Hepatocyte (in vitro differentiated cells): Measurements from ENCODE around the gene ZNF263. TPM values are rescaled to one million over a fixed set of nuclear protein-coding genes. Genes with fewer than 3 reads are reported as not detected.

ENCODE experiments used
- DNase-seq: peaks from one replicate; pipeline ENCODE4 v3.0.0-alpha.2; 2016; ENCODE audit warnings: low spot score
- H2AFZ ChIP-seq: fragments of 200-600 bp; sonication (generic); 2 replicates; pipeline ENCODE4 v1.6.0; 2016; ENCODE audit warnings: antibody characterized with exemption, mild to moderate bottlenecking
- H3K27ac ChIP-seq: fragments of 200-600 bp; sonication (generic); 2 replicates; pipeline ENCODE4 v1.5.1; 2016; ENCODE audit warnings: mild to moderate bottlenecking
- H3K27me3 ChIP-seq: fragments of 200-600 bp; sonication (generic); 2 replicates; pipeline ENCODE4 v1.6.1; 2016
- H3K36me3 ChIP-seq: fragments of 200-600 bp; sonication (generic); replicated peaks from 2 replicates; pipeline ENCODE4 v1.5.1; 2016; ENCODE audit warnings: low read depth; ENCODE audit not compliant: insufficient read depth
- H3K4me1 ChIP-seq: fragments of 200-600 bp; sonication (generic); 2 replicates; pipeline ENCODE4 v1.5.1; 2016; ENCODE audit warnings: mild to moderate bottlenecking, moderate library complexity; ENCODE audit not compliant: insufficient read depth
- H3K4me2 ChIP-seq: fragments of 200-600 bp; sonication (generic); 2 replicates; pipeline ENCODE4 v1.6.0; 2016
- H3K4me3 ChIP-seq: fragments of 200-600 bp; sonication (generic); 2 replicates; pipeline ENCODE4 v1.5.1; 2016; ENCODE audit warnings: mild to moderate bottlenecking
- H3K79me2 ChIP-seq: fragments of 200-600 bp; sonication (generic); 2 replicates; pipeline ENCODE4 v1.6.0; 2017; ENCODE audit warnings: mild to moderate bottlenecking
- H3K9me2 ChIP-seq: fragments of 200-600 bp; sonication (generic); replicated peaks from 2 replicates; pipeline ENCODE4 v1.6.0; 2017; ENCODE audit warnings: mild to moderate bottlenecking; ENCODE audit not compliant: insufficient read depth
- H3K9me3 ChIP-seq: fragments of 200-600 bp; sonication (generic); 2 replicates; pipeline ENCODE4 v1.5.1; 2016; ENCODE audit warnings: low read depth, mild to moderate bottlenecking
- H4K20me1 ChIP-seq: fragments of 200-600 bp; sonication (generic); 2 replicates; pipeline ENCODE4 v1.6.0; 2016; ENCODE audit warnings: mild to moderate bottlenecking; ENCODE audit not compliant: insufficient read depth, poor library complexity, severe bottlenecking
- CTCF ChIP-seq: fragments of 200-600 bp; sonication (generic); IDR thresholded peaks from 2 replicates; pipeline ENCODE4 v1.5.1; 2016; ENCODE audit warnings: antibody characterized with exemption, mild to moderate bottlenecking; ENCODE audit not compliant: poor library complexity
- EZH2 ChIP-seq: fragments of 200-600 bp; sonication (generic); IDR thresholded peaks from 2 replicates; pipeline ENCODE4 v1.6.1; 2016; ENCODE audit warnings: antibody characterized with exemption, mild to moderate bottlenecking, borderline replicate concordance
- EZH2phosphoT487 ChIP-seq: fragments of 200-600 bp; sonication (generic); IDR thresholded peaks from one replicate; pipeline ENCODE4 v1.6.1; 2018; ENCODE audit warnings: antibody characterized with exemption, mild to moderate bottlenecking, low read depth, moderate library complexity; ENCODE audit not compliant: unreplicated experiment, severe bottlenecking
- WGBS: methylation state at CpG from one replicate; pipeline ENCODE4 v1.1.6; 2016; ENCODE audit warnings: low lambda C conversion rate; ENCODE audit errors: missing lambda C conversion rate; 5-methylcytosine and 5-hydroxymethylcytosine counted together
- polyA plus RNA-seq: library from polyadenylated mRNA; unstranded; fragments of >200 nt; fragmentation: Nextera tagmentation; extraction: Ambion mirVana; gene quantifications from 2 replicates; pipeline ENCODE4 v1.2.1, GENCODE V29; 2016
- total RNA-seq: library from RNA; depleted of rRNA; stranded (reverse); fragments of >200 nt; gene quantifications from 2 replicates; pipeline ENCODE4 v1.2.3, GENCODE V29; 2014

The ZNF263 gene
- total and polyA plus RNA-seq, 2 experiments from 2014 or later = 33.2 to 47.5 TPM

- Histone ChIP-seq H3K27me3 (no peaks in the 10 kb centered on the region), H3K27ac (no peak overlapping the region), H3K4me3 (no peak overlapping the region), H3K9me3 (no peaks in the 10 kb centered on the region), H3K36me3 (no peaks in the 10 kb centered on the region), H3K79me2 (no peaks in the 10 kb centered on the region), H3K4me1 (no peaks in the 10 kb centered on the region), H3K4me2 (no peak overlapping the region), H2AFZ (no peak overlapping the region), H4K20me1 (no peaks in the 10 kb centered on the region), H3K9me2 (no peaks in the 10 kb centered on the region)
- no peak for TF ChIP-seq EZH2phosphoT487
- no peak for TF ChIP-seq EZH2
- no peak for TF ChIP-seq CTCF
- no peak for DNase-seq
- 76% methylated on average over 6 of the region's 6 CpGs for WGBS
Observed at GRCh38 chr16:3243882-3244281, 39.4 kb upstream of the ZNF263 start.

- no peaks in the 10 kb centered on the region for H3K27me3 ChIP-seq
- H3K4me2 ChIP-seq = no peak overlapping the region
- WGBS = 84% methylated on average over 7 of the region's 7 CpGs
- no peak overlapping the region for H3K4me3 ChIP-seq
- H3K36me3 ChIP-seq = no peaks in the 10 kb centered on the region
- no peaks in the 10 kb centered on the region for H4K20me1 ChIP-seq
- DNase-seq = no peak
- no peaks in the 10 kb centered on the region for H3K79me2 ChIP-seq
- TF ChIP-seq EZH2phosphoT487 (no peak), EZH2 (no peak), CTCF (no peak)
- H3K9me3 ChIP-seq = no peaks in the 10 kb centered on the region
- no peaks in the 10 kb centered on the region for H3K4me1 ChIP-seq
- no peak overlapping the region for H2AFZ ChIP-seq
- no peak overlapping the region for H3K27ac ChIP-seq
- no peaks in the 10 kb centered on the region for H3K9me2 ChIP-seq
Observed at GRCh38 chr16:3246002-3246401, 37.3 kb upstream of the ZNF263 start.

GRCh38 chr16:3246876-3247275, 36.4 kb upstream of the ZNF263 start:
- TF ChIP-seq CTCF (no peak), EZH2phosphoT487 (no peak), EZH2 (no peak)

GRCh38 chr16:3248596-3248995, 34.7 kb upstream of the ZNF263 start:
- Histone ChIP-seq H3K79me2 (no peaks in the 10 kb centered on the region), H3K36me3 (no peaks in the 10 kb centered on the region), H3K27ac (no peak overlapping the region), H4K20me1 (no peaks in the 10 kb centered on the region), H3K4me1 (no peaks in the 10 kb centered on the region), H3K9me2 (no peaks in the 10 kb centered on the region), H3K9me3 (no peaks in the 10 kb centered on the region), H3K4me3 (no peak overlapping the region), H2AFZ (no peak overlapping the region), H3K27me3 (no peaks in the 10 kb centered on the region), H3K4me2 (no peak overlapping the region)
- DNase-seq = no peak
- no peak for TF ChIP-seq CTCF
- TF ChIP-seq EZH2 = no peak
- no peak for TF ChIP-seq EZH2phosphoT487
- WGBS = 81% methylated on average over 5 of the region's 5 CpGs

More at GRCh38 chr16:3246876-3247275, 36.4 kb upstream of the ZNF263 start:
- Histone ChIP-seq H3K4me1 (no peaks in the 10 kb centered on the region), H2AFZ (no peak overlapping the region), H4K20me1 (no peaks in the 10 kb centered on the region), H3K9me3 (no peaks in the 10 kb centered on the region), H3K4me3 (no peak overlapping the region), H3K27me3 (no peaks in the 10 kb centered on the region), H3K79me2 (no peaks in the 10 kb centered on the region), H3K36me3 (no peaks in the 10 kb centered on the region), H3K9me2 (no peaks in the 10 kb centered on the region), H3K27ac (no peak overlapping the region), H3K4me2 (no peak overlapping the region)
- no peak for DNase-seq
- 91% methylated on average over 10 of the region's 10 CpGs for WGBS
